ENCODE measurements around the gene OTULINL.

The OTULINL gene

GRCh38 chr5:14655146-14655741 lies 73.7 kb downstream of the OTULINL start:
- CTCF ChIA-PET: interaction anchor here (1.1 to 1.8 kb wide), 6 partner anchors 27 to 698 kb away, joined by 3 to 8 read pairs (median 6); no protein-coding TSS in a partner anchor

GRCh38 chr5:14656898-14657297 lies 75.3 kb downstream of the OTULINL start:
- POLR2A ChIA-PET: no interaction called here
- CTCF ChIA-PET: interaction anchor here (0.6 to 2.6 kb wide), 5 partner anchors 9 to 680 kb away, joined by 3 to 31 read pairs (median 3); no protein-coding TSS in a partner anchor
- Histone ChIP-seq H3K4me3 (ENCODE audit: low read depth, low read length) (no peak overlapping the region), H3K27ac (ENCODE audit: extremely low read depth, low read depth, low read length) (no peak overlapping the region), H3K4me1 (ENCODE audit: control insufficient read depth, insufficient read depth, low read length) (no peaks in the 10 kb centered on the region), H3K36me3 (ENCODE audit: control insufficient read depth in 2 of 2, insufficient read depth in 1 of 2, low read length in 2 of 2) (no peaks in the 10 kb centered on the region), H3K9me3 (ENCODE audit: control insufficient read depth, insufficient read depth, low read depth, low read length) (no peaks in the 10 kb centered on the region)
- TF ChIP-seq ATF2 (tag by site-specific recombination; IDR thresholded peaks at IDR 0.05; ENCODE audit: low read depth) (no peak), PRDM2 (tag by site-specific recombination; IDR thresholded peaks at IDR 0.05; ENCODE audit: borderline replicate concordance) (no peak), ZBTB8A (tag by site-specific recombination; IDR thresholded peaks at IDR 0.05) (no peak), SCRT1 (tag by site-specific recombination; IDR thresholded peaks at IDR 0.05; ENCODE audit: borderline replicate concordance) (no peak), ZNF423 (tag by site-specific recombination; IDR thresholded peaks at IDR 0.05) (no peak), ZNF169 (tag by site-specific recombination; IDR thresholded peaks at IDR 0.05) (no peak), ZNF398 (tag by site-specific recombination; IDR thresholded peaks at IDR 0.05) (no peak), TCF7L2 (IDR thresholded peaks at IDR 0.05; ENCODE audit: borderline replicate concordance, low read depth, low read length) (no peak), ZNF138 (tag by site-specific recombination; IDR thresholded peaks at IDR 0.05; ENCODE audit: borderline replicate concordance) (no peak)

More at GRCh38 chr5:14655146-14655741, 73.7 kb downstream of the OTULINL start:
- no peak overlapping the region for H3K27ac ChIP-seq (ENCODE audit: extremely low read depth, low read depth, low read length)
- no peaks in the 10 kb centered on the region for H3K36me3 ChIP-seq (ENCODE audit: control insufficient read depth in 2 of 2, insufficient read depth in 1 of 2, low read length in 2 of 2)
- H3K9me3 ChIP-seq (ENCODE audit: control insufficient read depth, insufficient read depth, low read depth, low read length): no peaks in the 10 kb centered on the region
- TF ChIP-seq ZSCAN18 (tag by site-specific recombination; IDR thresholded peaks at IDR 0.05) (no peak), ZBTB1 (tag by site-specific recombination; IDR thresholded peaks at IDR 0.05) (no peak), GLIS2 (tag by site-specific recombination; IDR thresholded peaks at IDR 0.05) (no peak), MEIS1 (CRISPR knock-in tag; IDR thresholded peaks at IDR 0.05; ENCODE audit: borderline replicate concordance) (no peak), SP2 (tag by site-specific recombination; IDR thresholded peaks at IDR 0.05) (no peak), ZNF19 (tag by site-specific recombination; IDR thresholded peaks at IDR 0.05; ENCODE audit: low read depth) (no peak), ZNF488 (tag by site-specific recombination; IDR thresholded peaks at IDR 0.05) (no peak), ZNF473 (tag by site-specific recombination; IDR thresholded peaks at IDR 0.05) (no peak), ZNF621 (tag by site-specific recombination; IDR thresholded peaks at IDR 0.05) (no peak)
- POLR2A ChIA-PET: no interaction called here
- no peaks in the 10 kb centered on the region for H3K4me1 ChIP-seq (ENCODE audit: control insufficient read depth, insufficient read depth, low read length)
- H3K4me3 ChIP-seq (ENCODE audit: low read depth, low read length): no peak overlapping the region
